GM19468 (cell line): Measurements from ENCODE around the gene PRSS12.

Experiments
- ATAC-seq: cut with Tn5 transposase; IDR thresholded peaks from one replicate; pipeline ENCODE4 v1.9.1; 2021; ENCODE audit warnings: mild to moderate bottlenecking, moderate library complexity, moderate number of reproducible peaks; ENCODE audit not compliant: unreplicated experiment; ENCODE audit errors: extremely low read depth

PRSS12 gene

GRCh38 chr4:118361192-118361591, 8.4 kb upstream of the PRSS12 start:
- ATAC-seq: no peak

GRCh38 chr4:118360106-118360505, 7.3 kb upstream of the PRSS12 start:
- ATAC-seq: no peak

- ATAC-seq: no peak
Observed at GRCh38 chr4:118357601-118358000, 4.8 kb upstream of the PRSS12 start.

- no peak for ATAC-seq
Observed at GRCh38 chr4:118356731-118357130, 3.9 kb upstream of the PRSS12 start.

GRCh38 chr4:118356111-118356510, 3.3 kb upstream of the PRSS12 start:
- ATAC-seq: no peak

GRCh38 chr4:118354913-118355312, 2.1 kb upstream of the PRSS12 start:
- ATAC-seq: no peak

GRCh38 chr4:118353534-118354030, 779 bp upstream of the PRSS12 start:
- ATAC-seq: no peak

- peak; percentile 10 for ATAC-seq
Observed at GRCh38 chr4:118351851-118352827, 664 bp downstream of the PRSS12 start.

GRCh38 chr4:118350961-118351360, 1.8 kb downstream of the PRSS12 start:
- ATAC-seq: no peak

GRCh38 chr4:118348886-118349285, 3.9 kb downstream of the PRSS12 start:
- ATAC-seq: no peak

GRCh38 chr4:118346495-118346894, 6.3 kb downstream of the PRSS12 start:
- ATAC-seq: no peak

GRCh38 chr4:118345813-118346212, 7.0 kb downstream of the PRSS12 start:
- no peak for ATAC-seq

- no peak for ATAC-seq
Observed at GRCh38 chr4:118344801-118345200, 8.0 kb downstream of the PRSS12 start.

- no peak for ATAC-seq
Observed at GRCh38 chr4:118343501-118343900, 9.3 kb downstream of the PRSS12 start.

GRCh38 chr4:118340109-118340508, 12.7 kb downstream of the PRSS12 start:
- ATAC-seq: no peak

GRCh38 chr4:118338981-118339765, 13.6 kb downstream of the PRSS12 start:
- ATAC-seq: no peak

- no peak for ATAC-seq
Observed at GRCh38 chr4:118338518-118338917, 14.3 kb downstream of the PRSS12 start.

- ATAC-seq: no peak
Observed at GRCh38 chr4:118337954-118338353, 14.8 kb downstream of the PRSS12 start.

- no peak for ATAC-seq
Observed at GRCh38 chr4:118335774-118336173, 17.0 kb downstream of the PRSS12 start.

- ATAC-seq: no peak
Observed at GRCh38 chr4:118335324-118335723, 17.5 kb downstream of the PRSS12 start.

- no peak for ATAC-seq
Observed at GRCh38 chr4:118331352-118331751, 21.5 kb downstream of the PRSS12 start.
